HUES48 (cell line): ENCODE measurements around the gene KCTD19.

Source experiments
- H3K27ac ChIP-seq: one replicate; pipeline ENCODE4 v1.7.0; 2013; ENCODE audit warnings: low read depth, low read length, inconsistent platforms
- H3K27me3 ChIP-seq: 2 replicates; pipeline ENCODE4 v1.6.1; 2013; ENCODE audit warnings: mild to moderate bottlenecking, low read length; ENCODE audit not compliant: control insufficient read depth, insufficient read depth
- H3K36me3 ChIP-seq: 2 replicates; pipeline ENCODE4 v1.6.1; 2013; ENCODE audit warnings: low read length; ENCODE audit not compliant: control insufficient read depth, insufficient read depth
- H3K4me1 ChIP-seq: 2 replicates; pipeline ENCODE4 v1.6.1; 2013; ENCODE audit warnings: mild to moderate bottlenecking, low read length; ENCODE audit not compliant: control insufficient read depth, insufficient read depth
- H3K4me3 ChIP-seq: 2 replicates; pipeline ENCODE4 v1.5.1; 2013; ENCODE audit warnings: mild to moderate bottlenecking, low read depth, low read length
- H3K9ac ChIP-seq: 2 replicates; pipeline ENCODE4 v1.6.1; 2013; ENCODE audit warnings: mild to moderate bottlenecking, low read depth, low read length, moderate library complexity
- H3K9me3 ChIP-seq: 2 replicates; pipeline ENCODE4 v1.6.1; 2013; ENCODE audit warnings: low read length; ENCODE audit not compliant: control insufficient read depth, insufficient read depth

KCTD19 gene

DNA sequence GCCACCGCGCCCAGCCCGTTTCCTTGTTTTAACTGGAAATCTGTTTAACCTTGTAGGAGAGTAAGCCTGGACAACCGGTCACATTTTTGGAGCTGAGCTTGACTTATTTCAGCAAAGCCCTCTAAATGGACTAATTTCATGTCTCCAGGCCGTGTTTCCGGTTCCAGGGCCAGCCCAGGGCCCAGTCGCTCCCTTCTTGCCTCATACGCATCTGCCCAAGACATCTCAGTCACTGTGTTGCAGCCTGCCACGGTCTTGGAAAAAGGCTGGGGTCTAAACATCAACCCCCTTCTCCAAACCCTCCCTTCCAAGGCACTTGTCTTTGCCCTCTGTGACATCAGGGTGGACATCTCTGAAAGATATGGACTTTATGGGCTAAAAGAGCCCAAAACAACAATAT, 28.3 kb downstream of the KCTD19 start:
- no peaks in the 10 kb centered on the region; the same call in none of the 2 replicates for H3K27me3 ChIP-seq
- no peak overlapping the region for H3K4me3 ChIP-seq
- H3K9ac ChIP-seq, result no peak overlapping the region
- H3K9me3 ChIP-seq, result no peaks in the 10 kb centered on the region
- no peaks in the 10 kb centered on the region for H3K36me3 ChIP-seq
- H3K27ac ChIP-seq, result no peak overlapping the region
- no peaks in the 10 kb centered on the region for H3K4me1 ChIP-seq

- H3K9ac ChIP-seq, result no peak overlapping the region
- no peaks in the 10 kb centered on the region; the same call in none of the 2 replicates for H3K27me3 ChIP-seq
- no peak overlapping the region for H3K27ac ChIP-seq
These were observed 30.1 kb downstream of the KCTD19 start for GRCh38 chr16:67296420-67296819.

DNA sequence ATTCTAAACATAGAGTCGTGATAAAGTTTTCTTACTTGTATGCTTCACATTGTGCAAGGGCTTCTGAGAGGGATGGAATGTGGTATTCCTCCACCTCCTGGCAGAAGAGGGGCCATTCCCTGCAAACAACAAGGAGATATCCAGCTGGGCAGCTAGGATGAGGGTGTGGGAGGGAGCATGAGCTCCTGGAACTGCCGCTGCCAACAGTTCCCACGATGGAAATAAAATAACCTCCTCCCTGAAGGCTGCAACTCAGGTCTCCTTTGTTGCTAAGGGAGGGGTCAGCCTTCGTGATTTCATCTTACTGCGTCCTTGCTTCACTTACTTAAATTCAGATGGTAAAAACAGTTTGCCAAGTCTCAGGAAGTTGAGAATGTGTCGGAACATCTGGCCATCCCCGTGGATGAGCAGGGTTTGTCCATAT, 31.6 kb downstream of the KCTD19 start:
- no peaks in the 10 kb centered on the region for H3K4me1 ChIP-seq
- no peak overlapping the region for H3K27ac ChIP-seq
- no peak overlapping the region for H3K9ac ChIP-seq
- no peaks in the 10 kb centered on the region; the same call in none of the 2 replicates for H3K27me3 ChIP-seq
- H3K4me3 ChIP-seq, result no peak overlapping the region
- no peaks in the 10 kb centered on the region for H3K36me3 ChIP-seq
- H3K9me3 ChIP-seq, result no peaks in the 10 kb centered on the region

More at GRCh38 chr16:67296420-67296819, 30.1 kb downstream of the KCTD19 start:
- no peaks in the 10 kb centered on the region for H3K4me1 ChIP-seq
- no peaks in the 10 kb centered on the region for H3K9me3 ChIP-seq
- H3K4me3 ChIP-seq, result no peak overlapping the region
- no peaks in the 10 kb centered on the region for H3K36me3 ChIP-seq

DNA sequence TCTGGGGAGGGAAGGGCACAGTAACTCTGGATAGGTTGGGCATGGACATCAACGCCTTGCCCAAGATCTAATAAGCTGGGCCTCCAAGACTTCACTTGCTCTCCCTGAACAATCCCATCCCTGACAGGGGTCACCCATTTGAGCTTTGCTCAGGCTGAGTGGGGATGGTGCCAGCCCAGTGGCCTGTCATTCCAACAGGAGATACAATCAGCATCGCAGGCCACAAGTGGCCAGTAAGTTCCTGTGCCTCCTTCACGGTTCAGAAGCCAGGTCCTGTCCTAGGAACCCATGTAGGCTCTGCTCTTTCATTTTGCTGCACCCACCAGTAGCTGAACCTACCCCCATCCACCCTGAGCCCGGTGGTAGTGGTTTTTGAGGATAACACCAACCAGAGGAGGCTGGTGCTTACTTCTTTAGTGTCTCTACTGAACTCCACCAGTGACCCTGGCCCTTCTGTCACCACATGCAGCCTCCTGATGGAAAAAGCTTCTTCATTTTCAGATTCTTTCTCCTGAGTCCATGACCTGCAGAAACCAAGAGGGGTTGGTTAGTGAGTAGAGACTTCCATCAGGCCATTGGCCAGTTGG, 32.3 kb downstream of the KCTD19 start:
- Histone ChIP-seq H3K4me1 (no peaks in the 10 kb centered on the region), H3K9me3 (no peaks in the 10 kb centered on the region), H3K36me3 (no peaks in the 10 kb centered on the region), H3K9ac (no peak overlapping the region), H3K4me3 (no peak overlapping the region), H3K27me3 (no peaks in the 10 kb centered on the region; the same call in none of the 2 replicates), H3K27ac (no peak overlapping the region)

DNA sequence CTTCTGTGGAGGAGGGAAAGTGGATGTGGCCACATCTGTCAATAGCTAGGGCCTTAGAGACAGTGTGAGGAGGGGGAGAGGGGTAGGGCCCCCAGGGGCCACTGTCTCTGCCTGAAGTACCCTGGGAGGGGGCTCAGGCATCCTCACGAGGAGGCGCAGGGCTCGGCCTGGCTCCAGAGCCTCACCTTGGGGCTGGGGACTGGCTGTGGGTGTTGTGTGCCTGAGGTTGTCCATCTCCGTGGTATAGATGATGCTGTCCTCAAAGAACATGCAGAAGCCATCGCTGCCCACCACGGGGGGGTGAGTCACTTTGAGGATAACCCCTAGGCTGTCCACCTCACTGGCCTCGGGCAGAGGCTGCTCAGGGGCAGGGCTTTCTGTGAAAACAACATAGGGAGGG, 35.1 kb downstream of the KCTD19 start:
- Histone ChIP-seq H3K27me3 (no peaks in the 10 kb centered on the region; the same call in none of the 2 replicates), H3K27ac (no peak overlapping the region), H3K4me3 (no peak overlapping the region), H3K36me3 (no peaks in the 10 kb centered on the region), H3K4me1 (no peaks in the 10 kb centered on the region), H3K9ac (no peak overlapping the region), H3K9me3 (no peaks in the 10 kb centered on the region)

DNA sequence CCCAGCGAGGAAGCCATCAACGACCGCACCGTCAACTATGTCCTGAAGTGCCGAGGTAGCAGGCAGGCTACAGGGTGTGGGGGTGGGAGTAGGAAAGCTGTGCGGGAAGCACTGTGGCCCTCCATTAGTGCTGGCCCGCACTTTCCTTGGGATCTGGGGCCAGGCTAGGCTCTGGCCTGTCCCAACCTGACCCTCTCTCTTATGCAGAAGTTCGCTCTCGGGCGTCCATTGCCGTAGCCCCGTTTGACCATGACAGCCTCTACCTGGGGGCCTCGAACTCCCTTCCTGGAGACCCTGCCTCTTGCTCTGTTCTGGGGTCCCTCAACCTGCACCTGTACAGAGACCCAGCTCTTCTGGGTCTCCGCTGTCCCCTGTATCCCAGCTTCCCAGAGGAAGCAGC, 38.6 kb downstream of the KCTD19 start:
- Histone ChIP-seq H3K27ac (no peak overlapping the region), H3K9me3 (no peaks in the 10 kb centered on the region), H3K4me3 (no peak overlapping the region), H3K4me1 (no peaks in the 10 kb centered on the region), H3K9ac (no peak overlapping the region), H3K27me3 (no peaks in the 10 kb centered on the region), H3K36me3 (no peaks in the 10 kb centered on the region)

DNA sequence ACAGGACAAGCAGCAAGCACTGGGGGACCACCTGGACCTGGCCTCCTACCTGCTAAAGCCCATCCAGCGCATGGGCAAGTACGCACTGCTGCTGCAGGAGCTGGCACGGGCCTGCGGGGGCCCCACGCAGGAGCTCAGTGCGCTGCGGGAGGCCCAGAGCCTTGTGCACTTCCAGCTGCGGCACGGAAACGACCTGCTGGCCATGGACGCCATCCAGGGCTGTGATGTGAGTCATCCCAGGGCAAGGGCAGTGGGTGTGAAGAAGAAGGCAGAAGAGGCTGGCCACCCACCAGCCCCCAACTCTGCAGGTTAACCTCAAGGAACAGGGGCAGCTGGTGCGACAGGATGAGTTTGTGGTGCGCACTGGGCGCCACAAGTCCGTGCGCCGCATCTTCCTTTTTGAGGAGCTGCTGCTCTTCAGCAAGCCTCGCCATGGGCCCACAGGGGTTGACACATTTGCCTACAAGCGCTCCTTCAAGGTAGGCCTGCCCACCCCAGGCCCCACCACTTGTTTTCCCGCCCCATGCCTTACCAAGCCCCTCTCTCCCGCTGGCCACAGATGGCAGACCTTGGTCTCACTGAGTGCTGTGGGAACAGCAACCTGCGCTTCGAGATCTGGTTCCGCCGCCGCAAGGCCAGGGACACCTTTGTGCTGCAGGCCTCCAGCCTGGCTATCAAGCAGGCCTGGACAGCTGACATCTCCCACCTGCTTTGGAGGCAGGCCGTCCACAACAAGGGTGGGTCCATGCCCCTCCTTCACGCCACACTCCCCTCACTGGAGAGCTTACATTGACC, 39.9 kb downstream of the KCTD19 start:
- Histone ChIP-seq H3K27ac (no peak overlapping the region), H3K4me3 (no peak overlapping the region), H3K27me3 (no peaks in the 10 kb centered on the region), H3K9ac (no peak overlapping the region), H3K9me3 (no peaks in the 10 kb centered on the region), H3K4me1 (no peaks in the 10 kb centered on the region), H3K36me3 (no peaks in the 10 kb centered on the region)

GRCh38 chr16:67284699-67285646, 41.6 kb downstream of the KCTD19 start:
- H3K36me3 ChIP-seq, result no peaks in the 10 kb centered on the region
- no peak overlapping the region for H3K27ac ChIP-seq

DNA sequence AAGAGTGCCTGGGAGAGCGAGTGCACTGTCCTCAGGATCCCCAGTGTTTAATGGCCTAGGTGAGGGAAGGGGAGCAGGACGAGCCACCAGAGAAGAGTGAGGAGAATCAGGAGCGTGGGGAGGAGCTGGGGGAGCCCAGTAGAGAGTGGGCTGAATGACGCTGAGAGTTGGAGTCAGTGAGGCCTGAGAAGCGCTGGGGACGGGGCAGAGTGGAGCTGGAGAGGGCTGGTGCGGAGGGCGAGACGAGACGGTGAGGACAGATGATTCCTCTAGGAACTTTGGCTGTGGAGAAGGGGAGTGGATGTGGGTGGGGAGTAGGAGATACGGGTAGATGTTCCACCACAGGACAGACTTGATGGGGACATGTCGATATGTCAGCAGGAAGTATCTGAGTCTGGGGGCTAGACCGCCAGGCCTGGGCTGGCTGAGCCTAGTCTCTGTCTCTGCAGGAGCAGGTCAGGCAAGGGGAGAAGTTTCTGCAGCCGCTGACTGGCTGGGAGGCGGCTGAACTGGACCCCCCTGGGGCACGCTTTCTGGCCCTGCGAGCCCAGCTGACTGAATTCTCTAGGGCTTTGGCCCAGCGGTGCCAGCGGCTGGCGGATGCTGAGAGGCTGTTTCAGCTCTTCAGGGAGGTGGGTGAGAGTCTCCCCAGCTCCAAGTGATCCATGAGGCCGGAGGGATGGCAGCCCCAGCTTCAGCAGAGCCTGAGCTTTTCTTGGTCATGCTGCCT, 42.5 kb downstream of the KCTD19 start:
- H3K36me3 ChIP-seq, result no peaks in the 10 kb centered on the region
- H3K4me3 ChIP-seq, result no peak overlapping the region
- no peak overlapping the region for H3K9ac ChIP-seq
- H3K9me3 ChIP-seq, result no peaks in the 10 kb centered on the region
- no peak overlapping the region for H3K27ac ChIP-seq
- no peaks in the 10 kb centered on the region for H3K4me1 ChIP-seq
- H3K27me3 ChIP-seq, result peaks cover 8% of the 10 kb centered on the region

More at GRCh38 chr16:67284699-67285646, 41.6 kb downstream of the KCTD19 start:
- Histone ChIP-seq H3K27me3 (peaks cover 2% of the 10 kb centered on the region), H3K4me1 (no peaks in the 10 kb centered on the region), H3K4me3 (no peak overlapping the region), H3K9ac (no peak overlapping the region), H3K9me3 (no peaks in the 10 kb centered on the region)

GRCh38 chr16:67283039-67283825, 43.3 kb downstream of the KCTD19 start:
- H3K9ac ChIP-seq, result no peak overlapping the region
- no peak overlapping the region for H3K4me3 ChIP-seq
- no peaks in the 10 kb centered on the region for H3K4me1 ChIP-seq
- H3K27ac ChIP-seq, result no peak overlapping the region
- no peaks in the 10 kb centered on the region for H3K36me3 ChIP-seq
- H3K9me3 ChIP-seq, result no peaks in the 10 kb centered on the region
- H3K27me3 ChIP-seq, result peaks cover 8% of the 10 kb centered on the region
